NCI-H748 (cell line): Measurements from ENCODE around the gene MOV10L1.

Experiments used
- DNase-seq: peaks from one replicate; lab custom pipeline; 2025; ENCODE audit not compliant: unreplicated experiment; lab: John Stamatoyannopoulos, UW

MOV10L1 gene

DNA sequence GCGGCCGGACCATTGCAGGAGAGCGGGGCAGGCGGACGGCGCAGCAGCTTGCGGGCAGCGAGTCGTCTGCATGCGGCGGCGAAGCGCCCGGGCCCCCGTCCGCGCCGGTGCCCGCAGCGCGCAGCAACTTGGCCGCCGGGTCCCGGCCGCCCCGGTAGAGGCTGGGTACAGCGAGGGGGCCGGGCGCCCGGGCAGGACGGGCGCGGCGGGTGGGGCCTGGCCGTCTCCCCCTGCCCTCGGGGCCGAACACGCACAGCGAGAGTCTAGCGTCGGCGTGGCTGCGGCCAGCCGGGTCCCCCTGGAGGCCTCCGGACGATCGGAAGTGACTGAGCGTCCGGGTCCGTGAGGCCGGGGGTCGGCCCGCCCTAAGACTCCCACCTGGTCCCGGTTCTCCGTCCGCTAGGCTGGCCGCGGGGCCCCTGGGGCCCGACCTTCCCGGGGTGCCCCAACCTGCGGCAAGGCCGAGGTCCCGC is 95.1 kb downstream of the MOV10L1 start:
- no peak for DNase-seq

GRCh38 chr22:50185375-50186087 is 95.7 kb downstream of the MOV10L1 start, which contains the start of gene TRABD:
Gene TRABD, plus strand, starts transcription at chr22:50185913. Its CDS starts 7,148 bp downstream, at chr22:50193061.
- peak; percentile 88 for DNase-seq

GRCh38 chr22:50186181-50186714 is 96.4 kb downstream of the MOV10L1 start:
- DNase-seq: no peak

GRCh38 chr22:50186761-50187523 is 97.1 kb downstream of the MOV10L1 start:
- peak; percentile 35 for DNase-seq

- no peak for DNase-seq
These were observed 98.5 kb downstream of the MOV10L1 start for GRCh38 chr22:50188356-50188755.

- DNase-seq: peak; percentile 28
These were observed 99.5 kb downstream of the MOV10L1 start for GRCh38 chr22:50189184-50189848.

DNA sequence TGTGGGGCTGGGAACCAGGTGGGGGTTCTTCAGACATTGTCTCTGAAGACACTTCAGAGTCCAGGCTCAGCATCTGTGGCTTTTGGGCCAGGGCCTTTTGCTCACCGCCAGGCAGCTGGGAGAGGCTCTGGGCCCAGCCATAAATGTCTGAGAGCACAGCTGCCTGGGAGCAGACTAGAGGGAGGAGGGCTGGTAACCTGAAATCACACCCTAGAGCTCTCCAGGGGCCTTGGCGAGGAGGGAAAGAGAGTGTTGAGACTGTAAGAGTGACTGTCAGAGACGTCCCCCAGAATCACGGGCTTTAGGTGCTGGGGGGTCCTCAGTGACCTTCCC is 100.0 kb downstream of the MOV10L1 start:
- no peak for DNase-seq

- DNase-seq: peak; percentile 26
These were observed 100.6 kb downstream of the MOV10L1 start for GRCh38 chr22:50190182-50190940.

- DNase-seq: no peak
These were observed 101.3 kb downstream of the MOV10L1 start for GRCh38 chr22:50190941-50191741.

DNA sequence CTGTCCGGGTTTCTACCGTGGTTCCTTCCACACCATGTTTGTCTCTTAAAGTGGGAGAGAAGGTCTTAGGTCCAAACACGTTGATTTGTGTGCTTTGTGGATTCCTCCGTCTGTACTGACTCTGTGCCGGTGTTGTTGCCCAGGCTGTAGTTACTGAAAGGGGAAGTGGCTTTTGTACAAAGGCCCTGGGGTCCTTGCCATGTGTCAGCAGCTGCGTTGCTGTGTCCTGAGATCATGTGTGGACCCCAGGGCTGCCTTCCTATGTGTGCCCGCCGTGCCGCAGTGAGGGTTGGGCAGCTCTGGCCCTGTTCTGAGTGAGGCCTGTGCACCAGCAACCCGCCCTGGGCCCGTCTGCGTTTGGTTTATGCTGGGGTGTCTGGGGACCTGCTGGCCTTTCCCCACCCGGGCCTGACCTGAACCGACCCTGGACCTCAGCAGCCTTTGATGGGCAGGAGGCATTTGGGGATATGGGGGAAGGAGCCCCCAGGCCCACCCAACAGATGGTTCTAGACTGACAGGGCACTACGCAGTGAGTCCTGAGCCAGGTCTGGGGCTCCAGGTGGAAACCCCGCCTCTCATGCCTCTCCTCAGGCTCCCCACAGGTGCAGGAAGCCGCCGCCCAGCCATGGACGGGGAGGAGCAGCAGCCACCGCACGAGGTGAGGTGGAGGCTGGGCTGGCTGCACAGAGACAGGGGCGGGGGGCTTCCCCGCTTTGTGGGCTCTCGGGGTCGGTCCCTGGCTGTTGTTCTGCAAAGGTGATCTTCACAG is 102.8 kb downstream of the MOV10L1 start:
- peak; percentile 16 for DNase-seq

GRCh38 chr22:50193621-50194020 is 103.8 kb downstream of the MOV10L1 start:
- no peak for DNase-seq

DNA sequence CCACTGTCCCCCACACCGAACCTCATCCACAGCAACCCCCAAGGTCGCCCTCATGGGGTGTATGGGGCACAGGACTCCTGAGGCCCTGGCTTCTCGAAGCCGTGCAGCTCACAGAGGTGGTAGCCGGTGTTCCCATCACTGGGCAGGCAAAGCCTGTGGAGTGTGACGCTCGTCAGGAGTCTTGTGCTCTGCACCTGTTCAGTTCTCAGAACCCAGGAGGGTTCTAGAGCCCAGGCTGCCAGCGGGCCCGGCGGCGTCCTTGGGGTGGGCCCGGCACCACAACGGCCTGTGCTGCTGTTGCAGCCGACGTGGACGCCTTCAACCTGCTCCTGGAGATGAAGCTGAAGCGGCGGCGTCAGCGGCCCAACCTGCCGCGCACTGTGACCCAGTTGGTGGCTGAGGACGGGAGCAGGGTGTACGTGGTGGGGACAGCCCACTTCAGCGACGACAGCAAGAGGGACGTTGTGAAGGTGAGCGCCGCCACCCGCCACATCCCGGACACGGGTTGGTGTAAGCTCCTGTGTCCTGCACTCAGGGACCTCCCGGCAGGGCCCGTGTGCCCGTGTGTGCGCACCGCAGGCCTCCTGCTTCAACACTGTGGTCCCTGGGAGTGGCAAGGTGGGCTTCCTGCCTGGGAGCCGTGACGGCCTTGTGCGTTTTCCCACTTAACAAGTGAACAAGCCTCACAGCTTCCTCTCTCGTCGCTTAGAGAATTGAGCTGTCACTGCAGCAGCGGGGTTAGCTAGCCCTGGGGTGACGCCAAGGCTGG is 104.4 kb downstream of the MOV10L1 start:
- no peak for DNase-seq

GRCh38 chr22:50196256-50196655 is 106.5 kb downstream of the MOV10L1 start:
- no peak for DNase-seq

- DNase-seq: no peak
These were observed 107.4 kb downstream of the MOV10L1 start for GRCh38 chr22:50197000-50197800.

DNA sequence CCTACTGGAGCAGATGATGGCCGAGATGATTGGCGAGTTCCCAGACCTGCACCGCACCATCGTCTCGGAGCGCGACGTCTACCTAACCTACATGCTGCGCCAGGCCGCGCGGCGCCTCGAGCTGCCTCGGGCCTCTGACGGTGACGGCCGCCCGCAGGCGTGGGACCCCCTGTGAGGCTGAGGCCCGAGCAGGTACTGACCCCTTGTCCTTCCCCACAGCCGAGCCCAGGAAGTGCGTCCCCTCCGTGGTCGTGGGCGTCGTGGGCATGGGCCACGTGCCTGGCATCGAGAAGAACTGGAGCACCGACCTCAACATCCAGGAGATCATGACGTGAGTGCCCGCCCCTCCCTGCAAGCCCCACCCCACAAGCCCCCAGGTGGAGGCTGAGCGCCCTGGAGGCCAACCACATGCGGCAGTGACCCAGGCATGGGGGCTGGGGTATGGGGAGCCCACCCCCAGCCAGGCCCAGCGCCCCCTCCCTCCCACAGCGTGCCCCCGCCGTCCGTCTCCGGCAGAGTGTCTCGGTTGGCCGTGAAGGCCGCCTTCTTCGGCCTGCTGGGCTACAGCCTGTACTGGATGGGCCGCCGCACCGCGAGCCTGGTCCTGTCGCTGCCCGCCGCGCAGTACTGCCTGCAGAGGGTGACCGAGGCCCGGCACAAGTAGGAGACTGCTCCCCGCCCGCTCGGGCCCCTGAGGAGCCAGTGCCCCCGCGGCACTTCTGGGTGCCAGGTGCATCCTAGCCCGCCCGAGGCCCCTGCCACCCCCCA is 108.2 kb downstream of the MOV10L1 start:
- DNase-seq: no peak

GRCh38 chr22:50198624-50199017 is 108.8 kb downstream of the MOV10L1 start:
- DNase-seq: no peak

- DNase-seq: no peak
These were observed 109.5 kb downstream of the MOV10L1 start for GRCh38 chr22:50199251-50199721.
